Measurements from ENCODE around the gene UNC13B. TPM values are rescaled to one million over a fixed set of nuclear protein-coding genes. Genes with fewer than 3 reads are reported as not detected.

UNC13B gene
- total and polyA plus RNA-seq, 9 of the 15 experiments (the other 6 are each of a cell fraction or from before 2014, with no cell fraction given): 2.4 to 11.5 (median 8.6) TPM

- TF ChIP-seq ARID3A (IDR thresholded peaks at IDR 0.05; ENCODE audit: borderline replicate concordance, low read depth, low read length): no peak
- no peak for TF ChIP-seq TCFL5 (CRISPR knock-in tag; conservative IDR thresholded peaks at IDR 0.05)
- TF ChIP-seq NR1H2 (CRISPR knock-in tag; IDR thresholded peaks at IDR 0.05): no peak
- TF ChIP-seq ZNF408 (CRISPR knock-in tag; IDR thresholded peaks at IDR 0.05; ENCODE audit: low read depth): no peak
- no peak for TF ChIP-seq ATF7 (IDR thresholded peaks at IDR 0.05)
- no peak for TF ChIP-seq E2F8 (IDR thresholded peaks at IDR 0.05; ENCODE audit: low read depth, partially characterized antibody)
- TF ChIP-seq CTBP1 (IDR thresholded peaks at IDR 0.05; ENCODE audit: borderline replicate concordance): no peak
Observed at GRCh38 chr9:35431467-35431866, 269.7 kb downstream of the UNC13B start (continued).

- BruUV-seq (replicated peaks): no TSS peak
- CTCF ChIA-PET (ENCODE audit: low intra/inter-chr PET ratio): no interaction called here
- intact Hi-C loops (cut with micrococcal nuclease): no loop called here
- Histone ChIP-seq H3K79me2 (ENCODE audit: control insufficient read depth, insufficient read depth, low read length) (no peaks in the 10 kb centered on the region), H3K27ac (ENCODE audit: extremely low read depth, low read depth, low read length) (no peak overlapping the region), H3K4me2 (ENCODE audit: insufficient read depth, low read length) (no peak overlapping the region), H4K20me1 (replicated peaks; ENCODE audit: control insufficient read depth, insufficient read depth, low read length) (no peaks in the 10 kb centered on the region; the same call in 1 of the 2 replicates), H3K4me1 (replicated peaks in 1 of 2; ENCODE audit: control insufficient read depth in 2 of 2, insufficient read depth in 2 of 2, low read length in 2 of 2) (no peaks in the 10 kb centered on the region), H3K27me3 (ENCODE audit: control insufficient read depth in 2 of 2, insufficient read depth in 2 of 2, low read length in 2 of 2) (no peaks in the 10 kb centered on the region; a peak in 2 of 5 replicates), H3K9me1 (ENCODE audit: control insufficient read depth, insufficient read depth, low read length) (no peaks in the 10 kb centered on the region), H3K4me3 (no peak overlapping the region), H3K9ac (ENCODE audit: insufficient read depth in 1 of 2, low read depth in 2 of 2, low read length in 2 of 2) (no peak overlapping the region), H3K36me3 (ENCODE audit: control insufficient read depth, insufficient read depth, low read length) (no peaks in the 10 kb centered on the region), H3K9me3 (replicated peaks; ENCODE audit: control insufficient read depth, insufficient read depth, low read depth, low read length) (no peaks in the 10 kb centered on the region), H2AFZ (ENCODE audit: low read depth, low read length) (no peak overlapping the region)
- no peak for FAIRE-seq
- WGBS (ENCODE audit: insufficient coverage, low coverage, missing lambda C conversion rate): 0% methylated on average over 2 of the region's 2 CpGs
- POLR2A ChIA-PET: no interaction called here
- no peak for DNase-seq (ENCODE audit: extremely low read depth in 1 of 4, low spot score in 3 of 4)
- in situ Hi-C loops (cut with MboI): no loop called here
- ATAC-seq: no peak
- TF ChIP-seq CAMTA2 (CRISPR knock-in tag; conservative IDR thresholded peaks at IDR 0.05) (no peak), ZC3H4 (CRISPR knock-in tag; IDR thresholded peaks at IDR 0.05; ENCODE audit: borderline replicate concordance) (no peak), GTF2E2 (tag; IDR thresholded peaks at IDR 0.05) (no peak), HDAC3 (IDR thresholded peaks at IDR 0.05; ENCODE audit: borderline replicate concordance, partially characterized antibody) (no peak), CBFA2T2 (conservative IDR thresholded peaks at IDR 0.05) (no peak), MAFF (IDR thresholded peaks at IDR 0.05; ENCODE audit: low read length) (no peak), E2F4 (CRISPR knock-in tag; IDR thresholded peaks at IDR 0.05; ENCODE audit: low read depth) (no peak), SMARCB1 (IDR thresholded peaks at IDR 0.05; ENCODE audit: insufficient read length, low read depth) (no peak), LCOR (CRISPR knock-in tag; IDR thresholded peaks at IDR 0.05) (no peak), ZNF695 (CRISPR knock-in tag; IDR thresholded peaks at IDR 0.05) (no peak)
Observed at GRCh38 chr9:35432076-35432475, 270.3 kb downstream of the UNC13B start.
